GM10266 (cell line): ENCODE measurements around the gene HSPA12B.

Experiments used
- DNase-seq: peaks from one replicate; pipeline ENCODE4 v3.0.0; 2012; ENCODE audit errors: extremely low spot score
- CTCF ChIP-seq: IDR thresholded peaks from 2 replicates; pipeline ENCODE4 v1.5.1; 2012; ENCODE audit warnings: mild to moderate bottlenecking, low read depth; ENCODE audit not compliant: control insufficient read depth, insufficient read depth; ENCODE audit errors: missing control alignments

The HSPA12B gene

DNA sequence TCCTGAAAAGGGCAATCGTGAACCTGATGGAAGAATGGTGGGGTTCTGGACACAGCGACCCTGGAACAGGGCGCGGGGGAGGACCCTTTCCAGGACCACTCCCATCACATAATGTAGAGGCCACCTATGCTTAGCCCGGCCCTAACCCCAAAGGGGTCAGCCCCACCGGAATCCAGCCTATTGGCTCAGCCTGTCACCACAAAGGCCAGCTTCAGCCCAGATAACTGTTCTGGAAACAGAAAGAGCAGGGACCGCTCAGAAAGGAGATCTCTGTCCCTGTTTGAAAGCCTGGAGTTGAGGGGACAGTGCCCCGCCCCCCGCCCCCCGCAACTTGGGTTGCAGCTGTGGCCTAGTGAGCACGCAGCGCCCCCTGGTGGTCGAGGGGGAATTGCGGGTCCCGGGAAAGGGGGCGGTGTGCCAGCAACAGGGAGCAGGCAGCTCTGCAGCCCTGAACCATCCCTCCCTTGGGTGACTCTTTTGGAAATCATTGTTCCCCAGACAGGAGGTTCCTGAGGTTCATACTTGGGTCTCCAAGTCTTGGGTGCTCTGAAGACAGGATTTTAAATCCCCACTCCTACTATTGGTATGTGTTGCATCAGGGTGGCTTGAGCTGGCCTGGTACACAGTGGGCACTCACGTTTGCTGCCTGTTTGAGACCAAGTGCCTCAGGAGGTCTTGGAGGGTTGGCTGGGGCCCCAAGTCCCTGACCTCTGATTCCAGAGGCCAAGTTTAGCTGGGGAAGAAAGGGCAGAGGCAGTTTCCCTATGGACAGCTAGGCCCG is 21.6 kb upstream of the HSPA12B start:
- DNase-seq, result peak; percentile 88
- peak; percentile 92 for TF ChIP-seq CTCF

DNA sequence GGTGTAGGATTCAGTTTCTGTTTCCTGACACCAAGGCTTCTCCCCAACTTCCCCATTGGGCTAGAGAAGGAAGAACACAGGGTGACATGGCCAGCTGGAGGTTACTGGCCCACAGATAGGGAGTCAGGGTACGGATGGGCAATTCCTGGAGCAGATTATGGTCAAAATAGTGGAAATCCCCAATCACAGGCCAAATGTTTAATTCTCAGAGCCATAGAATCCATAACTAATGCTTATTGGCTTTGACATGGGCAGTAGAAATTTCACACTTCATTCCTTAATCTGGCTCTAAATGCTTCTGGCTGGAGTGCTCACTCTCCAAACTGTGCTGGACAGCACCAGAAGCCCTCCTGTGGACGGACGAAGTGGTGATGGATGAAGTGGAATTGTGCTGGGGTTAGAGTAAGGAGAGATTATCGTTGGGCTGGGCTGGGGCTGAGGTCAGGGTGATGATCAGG is 21.0 kb upstream of the HSPA12B start:
- no peak for TF ChIP-seq CTCF
- DNase-seq, result no peak

GRCh38 chr20:3712279-3712873 is 20.1 kb upstream of the HSPA12B start, which contains the start of gene SIGLEC1:
Gene SIGLEC1 (minus strand): TSS chr20:3712600. CDS start chr20:3707128, 5,472 bp downstream.
- no peak for DNase-seq
- no peak for TF ChIP-seq CTCF

DNA sequence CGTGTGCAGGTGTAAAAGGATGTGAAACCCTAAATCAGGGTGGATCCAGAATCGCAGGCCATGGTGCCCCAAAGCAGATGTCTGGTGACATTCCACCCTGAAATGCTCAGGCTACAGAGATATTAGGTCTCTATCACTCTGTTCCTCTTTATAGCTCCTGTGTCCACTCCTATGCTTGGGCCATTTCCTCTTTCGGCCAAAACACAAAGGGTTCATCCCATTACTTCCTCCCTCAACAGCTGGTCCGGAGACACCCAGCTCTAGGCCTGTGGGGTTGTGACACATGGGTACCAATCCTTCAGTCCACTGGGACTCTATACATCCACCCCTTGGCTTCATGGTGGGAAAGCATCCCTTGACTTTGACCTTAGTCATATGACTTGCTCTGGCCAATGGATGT is 18.4 kb upstream of the HSPA12B start:
- no peak for DNase-seq
- no peak for TF ChIP-seq CTCF

DNA sequence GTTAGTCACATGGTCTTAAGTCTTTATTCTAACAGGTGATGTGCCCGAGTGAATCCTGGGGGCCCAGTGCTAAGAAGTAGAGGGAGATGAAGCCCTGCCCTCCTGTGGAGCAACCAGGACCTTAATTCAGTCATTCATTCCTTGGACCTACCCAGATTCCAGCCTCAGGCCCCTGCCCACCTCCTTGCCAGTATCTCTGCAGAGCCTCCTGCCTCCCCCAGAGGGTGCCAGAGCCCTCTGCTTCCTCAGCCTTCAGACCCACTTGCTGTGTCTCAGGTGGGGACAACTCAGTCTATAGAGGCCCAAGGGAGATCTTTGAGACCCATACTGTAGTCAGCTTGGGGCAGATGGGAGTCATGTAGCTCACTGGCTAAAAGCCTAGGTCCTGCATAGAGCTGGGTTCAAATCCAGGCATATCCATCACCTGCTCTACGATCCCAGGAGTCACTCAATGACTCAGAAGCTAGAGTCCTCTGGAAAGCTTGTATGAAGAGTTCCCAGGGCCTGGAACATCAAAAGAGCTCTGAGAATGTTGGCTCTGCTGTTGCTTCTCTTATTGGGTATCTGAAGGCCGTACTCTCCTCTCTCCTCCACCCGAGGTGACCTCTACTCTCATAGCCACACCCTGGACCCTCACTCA is 16.2 kb upstream of the HSPA12B start:
- DNase-seq, result no peak
- TF ChIP-seq CTCF, result peak; percentile 54

DNA sequence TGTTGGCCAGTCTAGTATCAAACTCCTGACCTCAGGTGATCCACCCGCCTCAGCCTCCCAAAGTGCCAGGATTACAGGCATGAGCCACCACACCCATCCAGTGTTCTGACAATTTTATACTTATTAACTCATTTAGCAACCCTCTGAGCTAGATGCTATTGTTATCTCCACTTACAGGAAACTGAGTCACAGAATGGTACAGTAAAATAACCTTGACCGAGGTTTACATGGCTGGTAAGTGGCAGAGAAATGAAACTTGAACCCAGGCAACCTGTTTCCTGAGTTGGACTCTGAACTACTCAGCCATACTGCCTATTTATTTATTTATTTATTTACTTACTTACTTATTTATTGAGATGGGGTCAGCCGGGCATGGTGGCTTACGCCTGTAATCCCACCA is 13.4 kb upstream of the HSPA12B start:
- DNase-seq, result no peak
- no peak for TF ChIP-seq CTCF
